MCF 10A (cell line): Measurements from ENCODE around the gene LGALS8. TPM values are rescaled to one million over a fixed set of nuclear protein-coding genes. Genes with fewer than 3 reads are reported as not detected.

Experiments
- BruUV-seq: library from RNA; stranded (reverse); fragments of 400-500 nt; replicated peaks from 2 replicates; lab custom pipeline; 2021; lab: Mats Ljungman, UMichigan
- CTCF ChIA-PET: fragments of 300-600 bp; sonication (Branson Sonifier 250); formaldehyde crosslinking; extraction: SDS; loops from one replicate; lab custom pipeline; 2021; ENCODE audit warnings: antibody characterized with exemption, inconsistent platforms; lab: Yijun Ruan, JAX
- POLR2A ChIA-PET: fragments of 300-600, 350-650 bp; sonication (Branson Sonifier 250); formaldehyde crosslinking; extraction: SDS; loops from one replicate; lab custom pipeline; 2020; ENCODE audit warnings: antibody characterized with exemption, inconsistent platforms; lab: Yijun Ruan, JAX
- DNase-seq: peaks from one replicate; pipeline ENCODE4 v3.0.0-alpha.2; 2018; ENCODE audit not compliant: unreplicated experiment
- H3K27ac Mint-ChIP-seq: one replicate; pipeline ENCODE4 v1.8.0; 2022; ENCODE audit warnings: mild to moderate bottlenecking, low read depth, mixed read lengths; ENCODE audit not compliant: unreplicated experiment
- H3K27me3 Mint-ChIP-seq: one replicate; pipeline ENCODE4 v1.8.0; 2022; ENCODE audit warnings: mixed read lengths; ENCODE audit not compliant: insufficient read depth, unreplicated experiment
- H3K36me3 Mint-ChIP-seq: one replicate; pipeline ENCODE4 v1.8.0; 2022; ENCODE audit warnings: mild to moderate bottlenecking, moderate library complexity, mixed read lengths; ENCODE audit not compliant: insufficient read depth, unreplicated experiment
- H3K4me1 Mint-ChIP-seq: one replicate; pipeline ENCODE4 v1.8.0; 2022; ENCODE audit warnings: mixed read lengths; ENCODE audit not compliant: insufficient read depth, unreplicated experiment
- H3K4me3 Mint-ChIP-seq: one replicate; pipeline ENCODE4 v1.8.0; 2022; ENCODE audit warnings: mild to moderate bottlenecking, moderate library complexity, mixed read lengths; ENCODE audit not compliant: unreplicated experiment
- H3K9me3 Mint-ChIP-seq: one replicate; pipeline ENCODE4 v1.8.0; 2022; ENCODE audit warnings: mixed read lengths; ENCODE audit not compliant: unreplicated experiment
- intact Hi-C: fragments of 100-400 bp; cut with micrococcal nuclease; formaldehyde crosslinking; loops from 2 replicates; pipeline ENCODE4 v1.14.1; 2022
- total RNA-seq: library from RNA; stranded (reverse); gene quantifications from 2 replicates; pipeline ENCODE4 v1.2.3, GENCODE V29; 2022
- TF ChIP-seq, protein P1 (sequence below): fragments of 200-600 bp; IDR thresholded peaks from one replicate; pipeline ENCODE4 v1.8.0; 2022; ENCODE audit warnings: antibody characterized with exemption, mild to moderate bottlenecking; ENCODE audit not compliant: unreplicated experiment

LGALS8 gene
- total RNA-seq, 1 experiment from 2014 or later: 73.2 TPM

DNA sequence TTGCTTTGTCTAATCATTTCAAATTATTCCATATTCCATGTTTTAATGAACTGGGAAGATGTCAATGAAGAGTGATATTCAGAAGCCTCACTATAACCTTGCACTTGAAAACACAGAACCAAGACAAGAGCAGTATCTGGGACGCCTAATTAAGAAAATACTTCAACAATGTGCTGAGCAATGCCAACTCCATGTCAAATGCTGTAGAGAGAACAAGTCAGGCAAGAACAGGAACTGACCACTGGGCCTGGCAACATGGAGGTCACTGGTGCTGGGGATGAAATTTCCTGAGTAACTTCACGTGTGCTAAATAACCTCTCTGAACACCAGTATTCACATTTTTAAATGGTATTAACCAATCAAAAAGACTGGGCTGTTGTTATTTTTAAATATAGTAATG lies 57.7 kb downstream of the LGALS8 start:
- Mint-ChIP-seq H3K36me3 (peaks cover 100% of the 10 kb centered on the region), H3K27me3 (no peaks in the 10 kb centered on the region), H3K27ac (no peak overlapping the region), H3K4me3 (no peak overlapping the region), H3K9me3 (no peaks in the 10 kb centered on the region), H3K4me1 (no peaks in the 10 kb centered on the region)
- ChIA-PET POLR2A (interaction anchor here (1.0 to 1.1 kb wide), 3 partner anchors 19 to 32 kb away, joined by 3 to 4 read pairs (median 4); partner anchors contain the start of gene HEATR1), CTCF (no interaction called here)
- TF ChIP-seq, protein P1, sequence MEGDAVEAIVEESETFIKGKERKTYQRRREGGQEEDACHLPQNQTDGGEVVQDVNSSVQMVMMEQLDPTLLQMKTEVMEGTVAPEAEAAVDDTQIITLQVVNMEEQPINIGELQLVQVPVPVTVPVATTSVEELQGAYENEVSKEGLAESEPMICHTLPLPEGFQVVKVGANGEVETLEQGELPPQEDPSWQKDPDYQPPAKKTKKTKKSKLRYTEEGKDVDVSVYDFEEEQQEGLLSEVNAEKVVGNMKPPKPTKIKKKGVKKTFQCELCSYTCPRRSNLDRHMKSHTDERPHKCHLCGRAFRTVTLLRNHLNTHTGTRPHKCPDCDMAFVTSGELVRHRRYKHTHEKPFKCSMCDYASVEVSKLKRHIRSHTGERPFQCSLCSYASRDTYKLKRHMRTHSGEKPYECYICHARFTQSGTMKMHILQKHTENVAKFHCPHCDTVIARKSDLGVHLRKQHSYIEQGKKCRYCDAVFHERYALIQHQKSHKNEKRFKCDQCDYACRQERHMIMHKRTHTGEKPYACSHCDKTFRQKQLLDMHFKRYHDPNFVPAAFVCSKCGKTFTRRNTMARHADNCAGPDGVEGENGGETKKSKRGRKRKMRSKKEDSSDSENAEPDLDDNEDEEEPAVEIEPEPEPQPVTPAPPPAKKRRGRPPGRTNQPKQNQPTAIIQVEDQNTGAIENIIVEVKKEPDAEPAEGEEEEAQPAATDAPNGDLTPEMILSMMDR: no peak
- no TSS peak for BruUV-seq
- intact Hi-C loops: no loop called here
- no peak for DNase-seq

DNA sequence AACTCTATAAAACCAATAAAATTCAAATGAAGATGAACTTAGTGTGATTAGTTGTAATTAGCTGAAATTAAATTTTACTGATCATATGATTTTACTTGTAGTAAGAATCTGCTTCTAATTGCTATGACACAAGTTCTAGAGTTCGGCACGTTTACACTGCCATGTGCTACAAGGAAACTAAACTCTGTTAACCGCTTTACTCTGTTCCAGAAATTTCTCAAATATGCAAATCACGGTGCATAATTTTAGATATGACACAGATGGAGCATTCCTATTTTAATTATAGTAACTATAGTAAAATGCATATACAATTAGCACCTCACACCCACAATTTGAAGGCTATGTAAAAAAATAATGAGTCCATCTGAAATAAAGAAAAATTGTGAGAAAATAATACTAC lies 65.7 kb downstream of the LGALS8 start:
- no peaks in the 10 kb centered on the region for H3K4me1 Mint-ChIP-seq
- H3K9me3 Mint-ChIP-seq: no peaks in the 10 kb centered on the region
- no peaks in the 10 kb centered on the region for H3K27me3 Mint-ChIP-seq
- ChIA-PET POLR2A (interaction anchor here (0.8 kb wide), 1 partner anchor 14 kb away, joined by 3 read pairs; no protein-coding TSS in a partner anchor), CTCF (interaction anchor here (0.6 to 0.9 kb wide), 3 partner anchors 11 to 871 kb away, joined by 3 to 4 read pairs (median 3); no protein-coding TSS in a partner anchor)
- DNase-seq: no peak
- peaks cover 100% of the 10 kb centered on the region for H3K36me3 Mint-ChIP-seq
- intact Hi-C loops: no loop called here
- H3K27ac Mint-ChIP-seq: no peak overlapping the region
- TF ChIP-seq, protein P1: no peak
- no TSS peak for BruUV-seq
- H3K4me3 Mint-ChIP-seq: no peak overlapping the region

DNA sequence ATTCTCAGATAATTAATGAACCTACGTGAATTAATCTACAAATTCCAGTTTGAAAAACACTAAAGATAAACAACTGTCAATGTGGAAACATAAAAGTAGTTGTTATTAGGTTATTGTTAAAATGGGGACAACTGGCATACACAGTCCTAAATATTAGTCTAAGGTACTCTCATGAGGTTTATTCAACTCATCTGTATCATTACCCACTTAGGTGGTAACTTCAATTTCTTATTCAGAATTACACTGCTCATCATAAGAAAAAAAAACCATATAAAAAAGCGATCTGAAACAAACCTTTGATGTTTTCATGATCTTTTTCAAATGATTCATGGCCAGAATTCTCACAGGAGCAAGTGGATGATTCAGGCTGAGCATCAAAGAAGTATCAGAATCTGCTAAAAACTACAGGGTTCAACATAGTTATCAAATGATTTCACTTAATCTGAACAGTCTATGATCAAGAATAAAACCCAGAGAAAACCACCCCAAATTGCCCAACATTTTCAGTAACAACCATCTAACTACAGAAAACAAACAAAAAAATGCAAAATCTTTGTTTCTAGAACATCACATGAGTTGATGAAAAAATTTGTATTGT lies 66.9 kb downstream of the LGALS8 start:
- BruUV-seq: no TSS peak
- Mint-ChIP-seq H3K4me3 (no peak overlapping the region), H3K27ac (no peak overlapping the region), H3K36me3 (peaks cover 100% of the 10 kb centered on the region), H3K4me1 (no peaks in the 10 kb centered on the region), H3K27me3 (no peaks in the 10 kb centered on the region), H3K9me3 (no peaks in the 10 kb centered on the region)
- TF ChIP-seq, protein P1: no peak
- DNase-seq: no peak
- ChIA-PET POLR2A (no interaction called here), CTCF (no interaction called here)
- intact Hi-C loops: no loop called here

DNA sequence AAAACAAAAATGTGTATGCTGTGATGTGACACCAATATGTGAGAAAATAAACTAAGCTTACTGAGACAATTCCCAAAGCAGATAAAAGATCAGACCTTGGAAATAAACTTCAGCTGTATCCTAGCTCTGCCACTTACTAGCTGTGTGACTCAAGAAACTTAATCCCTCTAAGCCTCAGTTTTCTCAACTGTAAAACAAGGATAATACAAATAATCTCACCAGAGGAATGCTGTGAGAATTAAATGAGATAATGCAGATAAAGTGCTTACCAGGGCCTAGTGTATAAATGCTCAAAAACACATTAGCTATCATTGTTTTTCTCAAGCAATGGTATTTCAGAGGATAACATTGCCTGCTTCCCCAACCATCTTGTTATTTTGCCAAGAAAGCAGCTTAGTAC lies 78.4 kb downstream of the LGALS8 start:
- H3K27ac Mint-ChIP-seq: peak overlapping the region; percentile 87
- ChIA-PET CTCF (interaction anchor here (0.6 to 1.2 kb wide), 8 partner anchors 16 to 785 kb away, joined by 3 to 5 read pairs (median 3); no protein-coding TSS in a partner anchor), POLR2A (interaction anchor here (0.6 to 5.8 kb wide), 6 partner anchors 14 to 1058 kb away, joined by 3 to 88 read pairs (median 3); partner anchors contain the start of gene MTR)
- DNase-seq: no peak
- H3K9me3 Mint-ChIP-seq: no peaks in the 10 kb centered on the region
- BruUV-seq: no TSS peak
- no peak overlapping the region for H3K4me3 Mint-ChIP-seq
- peaks cover 14% of the 10 kb centered on the region for H3K4me1 Mint-ChIP-seq
- no peaks in the 10 kb centered on the region for H3K27me3 Mint-ChIP-seq
- H3K36me3 Mint-ChIP-seq: peaks cover 74% of the 10 kb centered on the region
- intact Hi-C loops: loop anchor here (10.0 kb wide), 2 partner anchors 497 to 523 kb away; no protein-coding TSS in a partner anchor
- TF ChIP-seq, protein P1: no peak

Other genes starting within 250 kb of the LGALS8 start
- 9.6 and 17.2 TPM in 2 replicates for gene ERO1B, start 242.0 kb upstream of the LGALS8 start, total RNA-seq
- gene EDARADD, start 129.7 kb upstream of the LGALS8 start, total RNA-seq: 0.65 and 1.1 TPM in 2 replicates
- 90.6 and 128 TPM in 2 replicates for gene HEATR1, start 80.5 kb downstream of the LGALS8 start, total RNA-seq
- not detected in 2 replicates for gene ACTN2, start 162.5 kb downstream of the LGALS8 start, total RNA-seq